Trophoblast cell (in vitro differentiated cells and primary cell): ENCODE results near the gene NEAT1.

Experiments used
- DNase-seq, 2 donors: peaks; one replicate each; pipeline ENCODE4 v3.0.0-alpha.2; 2016
- H2AFZ ChIP-seq: 2 replicates; pipeline ENCODE4 v1.6.1; 2013; ENCODE audit warnings: low read length, moderate library complexity, mild to moderate bottlenecking; ENCODE audit not compliant: insufficient read depth, poor library complexity
- H2AK5ac ChIP-seq: 2 replicates; pipeline ENCODE4 v1.6.1; 2013; ENCODE audit warnings: mild to moderate bottlenecking, low read length
- H2BK120ac ChIP-seq: 2 replicates; pipeline ENCODE4 v1.6.1; 2013; ENCODE audit warnings: low read length, mild to moderate bottlenecking, moderate library complexity; ENCODE audit not compliant: insufficient read depth, poor library complexity
- H2BK12ac ChIP-seq: 2 replicates; pipeline ENCODE4 v1.6.1; 2013; ENCODE audit warnings: mild to moderate bottlenecking, low read length, moderate library complexity
- H2BK5ac ChIP-seq: 2 replicates; pipeline ENCODE4 v1.6.1; 2013; ENCODE audit warnings: low read length, low read depth, moderate library complexity, mild to moderate bottlenecking; ENCODE audit not compliant: poor library complexity
- H3K14ac ChIP-seq: 2 replicates; pipeline ENCODE4 v1.6.1; 2013; ENCODE audit warnings: mild to moderate bottlenecking, low read length
- H3K18ac ChIP-seq: 2 replicates; pipeline ENCODE4 v1.6.1; 2013; ENCODE audit warnings: mild to moderate bottlenecking, low read length
- H3K23ac ChIP-seq: 2 replicates; pipeline ENCODE4 v1.6.1; 2013; ENCODE audit warnings: low read length
- H3K27ac ChIP-seq: 2 replicates; pipeline ENCODE4 v1.5.1; 2013; ENCODE audit warnings: low read depth, mild to moderate bottlenecking, inconsistent platforms, low read length, moderate library complexity
- H3K27me3 ChIP-seq: 2 replicates; pipeline ENCODE4 v1.6.1; 2013; ENCODE audit warnings: inconsistent platforms, mild to moderate bottlenecking, low read length, moderate library complexity; ENCODE audit not compliant: insufficient read depth
- H3K36me3 ChIP-seq, 2 experiments: 1 replicate in 1 of 2; 2 replicates in 1 of 2; pipeline ENCODE4 v1.6.1; 2013; ENCODE audit warnings: low read length in 2 of 2, mild to moderate bottlenecking in 2 of 2, moderate library complexity in 1 of 2; ENCODE audit not compliant: insufficient read depth in 2 of 2, control insufficient read depth in 1 of 2
- H3K4ac ChIP-seq: 2 replicates; pipeline ENCODE4 v1.6.1; 2013; ENCODE audit warnings: low read depth, mild to moderate bottlenecking, low read length, moderate library complexity
- H3K4me1 ChIP-seq, 2 experiments: 1 replicate in 1 of 2; 2 replicates in 1 of 2; pipeline ENCODE4 v1.6.1; 2013; ENCODE audit warnings: low read length in 2 of 2, mild to moderate bottlenecking in 2 of 2, moderate library complexity in 1 of 2; ENCODE audit not compliant: insufficient read depth in 2 of 2, control insufficient read depth in 1 of 2
- H3K4me2 ChIP-seq: 2 replicates; pipeline ENCODE4 v1.6.1; 2013; ENCODE audit warnings: inconsistent platforms, mild to moderate bottlenecking, low read length, moderate library complexity
- H3K4me3 ChIP-seq: 2 replicates; pipeline ENCODE4 v1.5.1; 2013; ENCODE audit warnings: mild to moderate bottlenecking, low read depth, low read length, inconsistent platforms
- H3K79me1 ChIP-seq: one replicate; pipeline ENCODE4 v1.6.1; 2013; ENCODE audit warnings: low read length
- H3K79me2 ChIP-seq: 2 replicates; pipeline ENCODE4 v1.6.1; 2013; ENCODE audit warnings: low read length, mild to moderate bottlenecking; ENCODE audit not compliant: control insufficient read depth, insufficient read depth, poor library complexity
- H3K9ac ChIP-seq: 2 replicates; pipeline ENCODE4 v1.6.1; 2013; ENCODE audit warnings: mild to moderate bottlenecking, low read length
- H3K9me3 ChIP-seq: 2 replicates; pipeline ENCODE4 v1.6.1; 2013; ENCODE audit warnings: low read depth, mild to moderate bottlenecking, control low read depth, inconsistent platforms, low read length; ENCODE audit not compliant: insufficient read depth
- H4K12ac ChIP-seq: 2 replicates; pipeline ENCODE4 v1.6.1; 2013; ENCODE audit warnings: low read depth, mild to moderate bottlenecking, low read length, moderate library complexity
- H4K8ac ChIP-seq: 2 replicates; pipeline ENCODE4 v1.6.1; 2013; ENCODE audit warnings: low read depth, mild to moderate bottlenecking, low read length, moderate library complexity
- H4K91ac ChIP-seq: one replicate; pipeline ENCODE4 v1.6.1; 2013; ENCODE audit warnings: low read depth, mild to moderate bottlenecking, low read length, moderate library complexity
- WGBS: extraction: QIAGEN DNeasy Blood & Tissue Kit; methylation state at CpG from one replicate; pipeline ENCODE4 v1.1.7; 2013; ENCODE audit warnings: missing lambda C conversion rate; ENCODE audit not compliant: insufficient read length, insufficient coverage; ENCODE audit errors: extremely low coverage; 5-methylcytosine and 5-hydroxymethylcytosine counted together

The NEAT1 gene

DNA sequence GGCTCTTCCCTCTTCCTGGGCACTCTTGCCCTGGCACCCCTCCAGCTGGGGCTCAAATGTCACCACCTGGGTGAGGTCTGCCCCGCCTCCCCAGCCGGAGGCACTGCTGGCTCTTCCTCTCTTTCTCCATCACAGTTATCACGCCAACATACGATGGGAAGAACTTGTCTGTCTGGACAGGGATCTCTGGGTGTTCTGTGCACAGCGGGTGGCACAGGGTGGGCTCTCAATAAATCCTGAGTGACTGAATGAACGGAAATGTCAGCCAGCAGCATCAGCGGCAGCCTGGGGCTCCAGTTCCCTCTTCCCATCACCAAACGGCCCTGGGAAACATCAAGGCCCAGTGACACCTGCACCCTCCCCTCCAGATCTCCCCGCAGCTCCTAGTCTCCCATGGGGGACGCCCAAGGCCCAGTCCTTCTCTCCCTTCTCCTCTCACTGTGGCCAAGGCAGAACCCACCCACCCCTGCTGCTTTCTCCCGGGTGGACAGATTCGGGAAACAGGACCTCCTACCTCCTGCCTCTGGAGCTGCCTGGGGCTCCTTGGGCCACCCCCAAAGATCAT is 39.7 kb upstream of the NEAT1 start:
- H3K4me1 ChIP-seq: peaks cover 38 to 43% of the 10 kb centered on the region in 2 experiments
- H4K8ac ChIP-seq: peak overlapping the region; percentile 77
- peak overlapping the region; percentile 48 for H4K12ac ChIP-seq
- H3K4me2 ChIP-seq: peak overlapping the region; percentile 49
- WGBS: no CpG with 5 or more reads among the region's 12 CpGs
- peak overlapping the region; percentile 8 for H2AFZ ChIP-seq
- H3K18ac ChIP-seq: peak overlapping the region; percentile 66
- no peak overlapping the region for H3K9ac ChIP-seq
- no peak overlapping the region for H3K4me3 ChIP-seq
- peak overlapping the region; percentile 95 for H4K91ac ChIP-seq
- H3K79me1 ChIP-seq: peaks cover 41% of the 10 kb centered on the region
- H2BK5ac ChIP-seq: peak overlapping the region; percentile 92
- peaks cover 11% of the 10 kb centered on the region for H3K79me2 ChIP-seq
- H2BK12ac ChIP-seq: peak overlapping the region; percentile 56
- H3K9me3 ChIP-seq: no peaks in the 10 kb centered on the region
- no peak overlapping the region for H3K23ac ChIP-seq
- peak overlapping the region; percentile 78 for H3K14ac ChIP-seq
- DNase-seq: no peak
- peak overlapping the region; percentile 76 for H3K4ac ChIP-seq
- H3K27ac ChIP-seq: peak overlapping the region; percentile 86
- H3K36me3 ChIP-seq: no peaks in the 10 kb centered on the region
- H2BK120ac ChIP-seq: peak overlapping the region; percentile 95
- no peaks in the 10 kb centered on the region for H3K27me3 ChIP-seq
- H2AK5ac ChIP-seq: peak overlapping the region; percentile 4

GRCh38 chr11:65383778-65384177 is 38.8 kb upstream of the NEAT1 start:
- peaks cover 11% of the 10 kb centered on the region for H3K79me2 ChIP-seq
- H3K18ac ChIP-seq: peak overlapping the region; percentile 51
- no peak overlapping the region for H3K23ac ChIP-seq
- H3K4ac ChIP-seq: peak overlapping the region; percentile 65
- H4K91ac ChIP-seq: peak overlapping the region; percentile 95
- peak overlapping the region; percentile 84 for H2AK5ac ChIP-seq
- H3K9ac ChIP-seq: no peak overlapping the region
- H3K4me3 ChIP-seq: no peak overlapping the region
- peak overlapping the region; percentile 50 for H4K8ac ChIP-seq
- peak overlapping the region; percentile 85 for H2BK5ac ChIP-seq
- DNase-seq: no peak
- H3K14ac ChIP-seq: peak overlapping the region; percentile 69
- H2AFZ ChIP-seq: no peak overlapping the region
- H3K79me1 ChIP-seq: peaks cover 41% of the 10 kb centered on the region
- no peaks in the 10 kb centered on the region for H3K9me3 ChIP-seq
- no peaks in the 10 kb centered on the region for H3K27me3 ChIP-seq
- peaks cover 45 to 49% of the 10 kb centered on the region in 2 experiments for H3K4me1 ChIP-seq
- H3K4me2 ChIP-seq: peak overlapping the region; percentile 0
- H3K36me3 ChIP-seq: peaks cover 2 to 3% of the 10 kb centered on the region in 2 experiments
- H2BK12ac ChIP-seq: peak overlapping the region; percentile 97
- H3K27ac ChIP-seq: peak overlapping the region; percentile 44
- H4K12ac ChIP-seq: peak overlapping the region; percentile 15
- H2BK120ac ChIP-seq: peak overlapping the region; percentile 89
- no CpG with 5 or more reads among the region's 6 CpGs for WGBS

DNA sequence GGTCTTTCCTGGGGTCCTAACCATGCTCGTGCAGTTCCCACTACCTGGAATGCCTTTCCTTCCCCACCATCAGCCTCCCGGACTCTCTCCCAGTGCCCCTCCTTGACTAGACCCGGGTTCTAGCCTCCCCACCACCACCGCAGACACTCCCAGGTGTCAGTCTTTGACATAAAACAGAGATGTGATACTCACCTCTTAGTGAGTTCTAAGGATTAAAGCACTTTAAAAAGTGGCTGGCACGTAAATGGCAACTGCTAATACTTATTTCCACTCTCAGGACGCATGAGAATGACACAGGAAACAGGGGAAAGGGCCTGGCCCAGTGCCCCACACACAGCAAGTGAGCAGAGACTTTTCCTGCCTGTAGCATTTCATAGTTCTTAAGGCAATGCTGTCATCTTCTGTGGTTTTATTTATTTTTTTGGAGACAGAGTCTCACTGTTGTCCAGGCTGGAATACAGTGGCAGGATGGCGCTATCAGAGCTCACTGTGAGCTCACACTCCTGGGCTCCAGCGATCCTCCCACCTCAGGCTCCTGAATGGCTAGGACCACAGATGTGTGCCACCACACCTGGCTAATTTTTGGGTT is 38.2 kb upstream of the NEAT1 start:
- Histone ChIP-seq H2AK5ac (peak overlapping the region; percentile 84), H4K12ac (no peak overlapping the region), H2BK120ac (peak overlapping the region; percentile 89), H3K4ac (peak overlapping the region; percentile 65), H3K23ac (no peak overlapping the region), H3K4me2 (peak overlapping the region; percentile 0), H3K18ac (peak overlapping the region; percentile 61), H3K27ac (peak overlapping the region; percentile 44), H4K8ac (peak overlapping the region; percentile 55), H3K36me3 (peaks cover 3 to 5% of the 10 kb centered on the region in 2 experiments), H3K27me3 (no peaks in the 10 kb centered on the region), H3K4me1 (peaks cover 51 to 55% of the 10 kb centered on the region in 2 experiments), H3K9ac (no peak overlapping the region), H2BK5ac (peak overlapping the region; percentile 85), H2BK12ac (peak overlapping the region; percentile 97), H3K79me2 (peaks cover 13% of the 10 kb centered on the region), H2AFZ (no peak overlapping the region), H3K4me3 (no peak overlapping the region), H3K14ac (peak overlapping the region; percentile 69), H3K79me1 (peaks cover 40% of the 10 kb centered on the region), H3K9me3 (no peaks in the 10 kb centered on the region), H4K91ac (peak overlapping the region; percentile 95)
- DNase-seq: no peak
- no CpG with 5 or more reads among the region's 8 CpGs for WGBS

DNA sequence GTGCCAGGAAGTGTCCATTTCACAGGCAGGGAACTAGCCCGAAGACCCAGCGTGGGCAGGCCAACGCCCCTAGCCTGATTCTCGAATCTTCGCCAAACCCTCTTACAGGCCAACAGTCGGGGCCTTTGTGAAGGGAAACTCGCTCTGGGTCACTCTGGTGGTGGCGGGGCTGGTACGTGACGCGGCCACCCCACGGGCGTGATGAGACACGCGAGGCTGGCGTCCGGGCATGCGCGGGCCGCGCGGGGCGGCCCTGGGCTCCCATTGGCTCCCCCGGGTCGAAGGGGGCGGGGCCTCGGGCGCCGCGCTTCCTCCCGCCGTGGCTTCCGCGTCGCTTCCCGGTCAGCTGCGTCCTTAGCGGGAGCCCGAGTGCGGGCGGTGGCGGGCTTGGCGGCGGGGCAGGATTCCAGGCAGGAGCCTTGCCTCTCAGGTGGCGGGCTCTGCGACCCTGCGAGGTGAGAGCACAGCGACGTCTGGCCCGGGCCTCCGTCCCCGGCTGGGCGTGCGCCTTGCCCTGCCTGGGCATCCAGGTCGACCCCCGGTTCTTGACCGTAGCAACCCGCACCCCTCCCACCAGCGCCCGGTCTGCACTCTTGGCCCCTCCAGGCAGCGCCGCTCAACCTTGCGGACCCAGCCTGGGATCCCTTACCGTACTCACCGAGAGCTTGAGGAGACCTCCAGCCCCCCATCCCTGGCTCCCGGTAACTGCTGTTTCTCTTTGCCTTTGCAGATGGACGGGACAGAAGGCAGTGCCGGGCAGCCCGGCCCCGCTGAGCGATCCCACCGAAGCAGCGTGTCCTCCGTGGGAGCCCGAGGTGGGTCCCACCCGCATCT is 36.1 kb upstream of the NEAT1 start, which contains the start of gene FRMD8:
FRMD8 (plus strand) TSS at position 331 of the 834 bp plus-strand sequence; CDS start at position 731, 400 bp downstream.
- peak within 1 kb of the TSS; percentile 81 for H2BK5ac ChIP-seq
- H3K18ac ChIP-seq: peak within 1 kb of the TSS; percentile 96
- H3K27ac ChIP-seq: peak within 1 kb of the TSS; percentile 36
- H4K8ac ChIP-seq: peak within 1 kb of the TSS; percentile 98
- peaks cover 61 to 68% of the 10 kb centered on the region in 2 experiments for H3K4me1 ChIP-seq
- H2AK5ac ChIP-seq: peak within 1 kb of the TSS; percentile 93
- peak within 1 kb of the TSS; percentile 83 for H3K4ac ChIP-seq
- H3K14ac ChIP-seq: peak within 1 kb of the TSS; percentile 94
- peaks cover 13% of the 10 kb centered on the region for H3K79me2 ChIP-seq
- DNase-seq: peak; percentile 89 to 94
- peak within 1 kb of the TSS; percentile 89 for H2AFZ ChIP-seq
- H4K12ac ChIP-seq: peak within 1 kb of the TSS; percentile 84
- H3K9me3 ChIP-seq: no peaks in the 10 kb centered on the region
- peak within 1 kb of the TSS; percentile 97 for H4K91ac ChIP-seq
- no peaks in the 10 kb centered on the region for H3K27me3 ChIP-seq
- H3K79me1 ChIP-seq: peaks cover 39% of the 10 kb centered on the region
- WGBS: no CpG with 5 or more reads among the region's 76 CpGs
- peak within 1 kb of the TSS; percentile 79 for H3K4me2 ChIP-seq
- peak within 1 kb of the TSS; percentile 79 for H2BK120ac ChIP-seq
- no peak within 1 kb of the TSS for H3K23ac ChIP-seq
- peak within 1 kb of the TSS; percentile 93 for H2BK12ac ChIP-seq
- H3K9ac ChIP-seq: peak within 1 kb of the TSS; percentile 61
- peaks cover 5 to 10% of the 10 kb centered on the region in 2 experiments for H3K36me3 ChIP-seq
- peak within 1 kb of the TSS; percentile 89 for H3K4me3 ChIP-seq
